VCaP (cell line): ENCODE results near the gene CPNE6.

ENCODE experiments used
- H3K27ac ChIP-seq: fragments of 450-650 bp; 2 replicates; pipeline ENCODE4 v1.5.1; 2017
- CTCF ChIP-seq: fragments of 450-650 bp; conservative IDR thresholded peaks from 2 replicates; pipeline ENCODE4 v1.5.1; 2017; ENCODE audit warnings: mild to moderate bottlenecking, moderate library complexity

The CPNE6 gene

GRCh38 chr14:24063263-24063836, 8.0 kb upstream of the CPNE6 start:
- H3K27ac ChIP-seq: no peak overlapping the region
- no peak for TF ChIP-seq CTCF

- TF ChIP-seq CTCF: no peak
- no peak overlapping the region for H3K27ac ChIP-seq
Measured at GRCh38 chr14:24064091-24064795, 7.1 kb upstream of the CPNE6 start.

- TF ChIP-seq CTCF: no peak
Measured at GRCh38 chr14:24064856-24065255, 6.5 kb upstream of the CPNE6 start.

GRCh38 chr14:24065408-24065807, 6.0 kb upstream of the CPNE6 start:
- H3K27ac ChIP-seq: no peak overlapping the region
- no peak for TF ChIP-seq CTCF

More at GRCh38 chr14:24064856-24065255, 6.5 kb upstream of the CPNE6 start:
- H3K27ac ChIP-seq: no peak overlapping the region

- no peak overlapping the region for H3K27ac ChIP-seq
- TF ChIP-seq CTCF: no peak
Measured at GRCh38 chr14:24066496-24067132, 4.7 kb upstream of the CPNE6 start.

GRCh38 chr14:24067133-24068082, 4.0 kb upstream of the CPNE6 start:
- no peak overlapping the region for H3K27ac ChIP-seq
- TF ChIP-seq CTCF: no peak
